C4-2B (cell line): Measurements from ENCODE around the gene LMBR1.

ENCODE experiments used
- ZFX ChIP-seq: fragments of 450-650 bp; IDR thresholded peaks from 2 replicates; pipeline ENCODE4 v1.6.1; 2017
- TF ChIP-seq, protein P1 (sequence below): fragments of 450-650 bp; conservative IDR thresholded peaks from 2 replicates; pipeline ENCODE4 v1.5.1; 2017; ENCODE audit warnings: mild to moderate bottlenecking

DNA sequence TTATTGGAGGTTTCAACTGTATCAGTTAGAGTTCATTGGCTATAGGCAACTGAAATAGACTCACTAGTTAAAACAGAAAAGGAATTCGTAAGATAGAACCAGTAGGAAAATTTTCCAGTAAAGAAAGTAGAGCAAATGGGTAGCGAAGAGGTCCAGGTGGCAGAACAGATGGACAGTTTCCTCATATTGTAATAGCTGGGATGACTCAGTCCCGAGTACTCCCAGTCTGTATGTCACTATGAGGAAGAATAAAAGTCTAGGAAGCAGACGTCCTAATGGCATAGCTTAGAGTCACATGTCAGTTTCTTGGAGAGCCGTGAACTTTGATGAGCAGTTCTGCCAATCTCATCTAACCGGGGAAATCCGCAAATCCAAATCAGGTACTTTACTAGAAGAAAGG, 157.1 kb downstream of the LMBR1 start:
- TF ChIP-seq, protein P1, sequence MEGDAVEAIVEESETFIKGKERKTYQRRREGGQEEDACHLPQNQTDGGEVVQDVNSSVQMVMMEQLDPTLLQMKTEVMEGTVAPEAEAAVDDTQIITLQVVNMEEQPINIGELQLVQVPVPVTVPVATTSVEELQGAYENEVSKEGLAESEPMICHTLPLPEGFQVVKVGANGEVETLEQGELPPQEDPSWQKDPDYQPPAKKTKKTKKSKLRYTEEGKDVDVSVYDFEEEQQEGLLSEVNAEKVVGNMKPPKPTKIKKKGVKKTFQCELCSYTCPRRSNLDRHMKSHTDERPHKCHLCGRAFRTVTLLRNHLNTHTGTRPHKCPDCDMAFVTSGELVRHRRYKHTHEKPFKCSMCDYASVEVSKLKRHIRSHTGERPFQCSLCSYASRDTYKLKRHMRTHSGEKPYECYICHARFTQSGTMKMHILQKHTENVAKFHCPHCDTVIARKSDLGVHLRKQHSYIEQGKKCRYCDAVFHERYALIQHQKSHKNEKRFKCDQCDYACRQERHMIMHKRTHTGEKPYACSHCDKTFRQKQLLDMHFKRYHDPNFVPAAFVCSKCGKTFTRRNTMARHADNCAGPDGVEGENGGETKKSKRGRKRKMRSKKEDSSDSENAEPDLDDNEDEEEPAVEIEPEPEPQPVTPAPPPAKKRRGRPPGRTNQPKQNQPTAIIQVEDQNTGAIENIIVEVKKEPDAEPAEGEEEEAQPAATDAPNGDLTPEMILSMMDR, result no peak
- no peak for TF ChIP-seq ZFX
